Eye (tissue), 1 donor: ENCODE results near the gene CR1.
A peak's percentile ranks its signal among the peaks of the same experiment; 100 is the strongest.
"Not testable (repeated sequence)": the region's sequence is repeated elsewhere in the genome, so short reads cannot be mapped to it uniquely, and the experiment has no call there.

Experiments
- DNase-seq: peaks from one replicate; pipeline ENCODE4 v3.0.0-alpha.2; 2015

Gene CR1

DNA sequence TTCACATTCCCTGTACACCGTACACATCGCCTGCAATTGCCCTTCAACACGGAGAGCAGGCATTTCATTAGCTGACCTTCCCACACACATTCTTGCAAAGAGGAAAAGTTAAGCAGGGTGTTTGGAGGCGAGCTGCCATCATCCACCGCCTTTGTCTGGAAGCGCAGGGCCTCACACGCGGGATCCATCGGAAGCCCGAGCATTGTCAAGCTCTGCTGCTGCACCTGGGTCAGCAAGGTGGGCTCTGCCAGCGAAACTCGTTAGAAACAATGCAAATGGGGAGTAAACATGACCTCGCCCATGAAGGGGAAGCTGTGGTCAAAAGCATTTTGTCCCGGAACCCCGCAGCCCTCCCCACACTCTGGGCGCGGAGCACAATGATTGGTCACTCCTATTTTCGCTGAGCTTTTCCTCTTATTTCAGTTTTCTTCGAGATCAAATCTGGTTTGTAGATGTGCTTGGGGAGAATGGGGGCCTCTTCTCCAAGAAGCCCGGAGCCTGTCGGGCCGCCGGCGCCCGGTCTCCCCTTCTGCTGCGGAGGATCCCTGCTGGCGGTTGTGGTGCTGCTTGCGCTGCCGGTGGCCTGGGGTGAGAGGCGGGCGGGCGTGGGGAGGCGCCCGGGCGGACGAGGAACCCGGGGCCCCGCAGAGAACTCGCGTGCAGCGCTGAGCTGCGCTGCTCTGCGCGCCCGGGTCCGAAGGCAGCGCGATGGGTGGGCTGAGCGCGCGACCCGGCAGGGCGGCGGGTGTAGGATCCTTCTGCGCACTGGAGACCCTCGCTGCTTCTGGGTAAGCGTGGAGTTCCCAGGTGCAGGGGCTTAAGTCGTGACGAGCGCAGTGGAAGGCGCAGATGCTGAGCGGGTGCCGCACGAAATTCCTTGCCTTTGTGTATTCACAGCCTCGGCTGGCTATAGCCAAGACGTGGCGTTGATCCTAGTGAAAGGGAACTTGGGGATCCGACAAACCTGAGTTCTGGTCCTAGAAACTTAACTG, at the start of gene CR1:
CR1 (plus strand) TSS at position 357 of the 992 bp plus-strand sequence; CDS start at position 468, 111 bp downstream.
- DNase-seq: peak; percentile 76

DNA sequence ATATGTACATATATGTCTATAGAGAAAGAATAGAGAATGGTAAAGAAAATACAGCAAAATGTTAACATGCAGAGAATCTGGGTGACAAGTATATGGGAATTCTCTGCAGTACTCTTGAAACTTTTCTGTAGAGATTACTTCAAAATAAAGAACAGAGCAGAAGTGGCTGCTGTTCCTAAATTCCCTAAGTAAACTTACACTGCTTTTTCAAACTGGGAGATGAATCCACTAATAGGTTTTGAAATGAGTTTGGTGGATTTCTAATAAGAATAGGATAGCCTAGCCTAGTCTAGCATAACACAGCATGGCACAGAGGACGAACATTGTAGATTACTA, 42.3 kb upstream of the CR1 start:
- no peak for DNase-seq

DNA sequence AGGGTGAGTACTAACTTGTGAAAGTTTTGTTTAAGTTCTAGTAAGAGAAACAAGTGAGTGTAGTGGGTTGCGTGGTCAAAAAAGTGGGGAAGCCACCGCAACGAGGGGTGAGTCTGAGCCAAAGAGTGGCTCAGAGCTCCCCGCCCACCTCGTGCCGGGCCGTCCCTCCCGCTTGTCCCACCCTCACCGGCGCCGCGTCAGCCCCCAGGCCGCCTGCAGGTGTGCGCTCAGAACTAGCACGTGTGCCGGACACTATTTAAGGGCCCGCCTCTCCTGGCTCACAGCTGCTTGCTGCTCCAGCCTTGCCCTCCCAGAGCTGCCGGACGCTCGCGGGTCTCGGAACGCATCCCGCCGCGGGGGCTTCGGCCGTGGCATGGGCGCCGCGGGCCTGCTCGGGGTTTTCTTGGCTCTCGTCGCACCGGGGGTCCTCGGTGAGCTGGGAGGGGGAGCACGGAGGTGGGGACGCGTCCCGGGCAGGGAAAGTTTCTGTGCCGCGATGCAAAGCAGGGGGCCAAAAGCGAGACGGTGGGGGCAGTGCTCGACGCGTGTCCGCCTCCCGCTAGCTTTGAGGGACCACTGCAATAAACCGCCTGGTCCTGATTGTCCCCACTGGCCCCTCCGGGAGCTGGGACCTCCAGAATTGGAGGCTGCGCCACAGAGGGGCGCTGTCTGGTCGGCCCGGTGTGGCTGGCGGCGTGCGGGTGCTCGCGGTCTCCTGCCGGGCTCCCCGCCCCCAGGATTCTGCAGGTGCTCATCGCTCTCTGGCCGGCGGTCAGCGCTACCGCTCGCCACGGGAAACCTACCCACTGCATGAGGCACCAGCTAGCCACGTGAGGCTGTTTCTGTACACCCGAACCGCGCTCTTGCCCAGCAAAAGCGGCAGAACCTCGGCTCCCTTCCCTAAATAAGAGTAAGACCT, 41.7 kb upstream of the CR1 start, which contains the start of gene CR2:
CR2 (plus strand) TSS at position 283 of the 919 bp plus-strand sequence; CDS start at position 374, 91 bp downstream.
- DNase-seq: peak; percentile 48

DNA sequence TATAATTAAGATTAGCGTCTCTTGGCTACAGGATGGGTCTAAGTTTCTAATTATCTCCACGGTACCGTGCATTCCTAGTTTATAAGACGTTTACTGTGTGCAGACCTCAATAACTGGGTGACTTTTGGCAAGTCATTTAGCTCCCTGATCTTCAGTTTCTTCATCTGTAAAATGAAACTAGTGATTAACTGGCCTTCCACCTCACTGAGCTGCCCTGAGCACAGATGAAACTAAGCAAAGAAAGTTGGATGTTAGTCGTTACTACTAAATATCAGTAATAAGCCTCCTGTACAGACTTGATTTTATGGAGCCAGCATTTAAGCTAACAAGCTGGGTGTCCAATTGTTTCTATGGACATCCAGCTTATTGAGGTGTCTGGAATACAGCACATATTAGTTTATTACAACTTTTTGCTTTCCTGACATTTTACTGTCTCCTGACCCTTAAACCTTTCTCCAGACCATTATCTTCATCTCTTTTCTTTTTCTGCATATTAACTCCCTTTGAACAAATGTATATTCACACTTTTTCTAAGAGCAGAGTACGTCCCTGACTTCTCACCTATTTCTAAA, 40.7 kb upstream of the CR1 start:
- peak; percentile 23 for DNase-seq

DNA sequence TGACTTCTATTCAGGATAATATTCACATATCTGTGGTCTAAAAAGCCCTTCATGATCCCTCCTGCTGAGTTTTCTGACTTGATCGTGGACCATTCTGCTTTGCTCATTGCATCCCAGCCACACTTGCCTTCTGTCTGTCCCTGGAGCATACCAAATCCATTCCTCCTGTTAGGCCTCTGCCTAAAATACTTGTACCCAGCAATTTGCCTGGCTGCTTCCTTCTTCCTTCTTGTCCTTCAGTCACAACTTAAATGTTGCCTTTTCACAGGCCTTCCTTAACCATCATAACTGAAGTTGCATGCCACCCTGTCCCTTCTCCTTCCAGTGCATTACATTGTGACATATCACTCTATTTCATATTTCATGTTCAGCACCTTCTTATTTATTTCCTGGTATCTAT, 37.5 kb upstream of the CR1 start:
- DNase-seq: no peak

DNA sequence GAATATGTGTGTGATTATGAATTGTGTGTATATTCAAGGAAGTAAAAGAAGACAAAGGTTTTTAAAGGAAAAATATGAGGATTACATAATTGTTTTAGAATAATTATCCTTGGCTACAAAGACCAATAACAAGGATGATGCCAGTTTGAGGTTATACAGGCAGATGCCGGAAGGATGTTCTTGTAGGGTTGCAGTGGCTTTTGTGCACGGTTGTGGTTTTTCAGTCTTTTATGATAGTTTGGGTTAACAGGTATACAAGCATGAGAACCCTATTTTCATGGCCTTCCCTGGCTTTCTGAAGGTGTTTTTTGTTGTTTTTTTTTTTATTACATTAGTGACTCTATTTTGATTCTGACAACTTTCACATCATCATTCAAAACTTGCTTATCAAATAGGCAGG, 36.9 kb upstream of the CR1 start:
- DNase-seq: no peak

DNA sequence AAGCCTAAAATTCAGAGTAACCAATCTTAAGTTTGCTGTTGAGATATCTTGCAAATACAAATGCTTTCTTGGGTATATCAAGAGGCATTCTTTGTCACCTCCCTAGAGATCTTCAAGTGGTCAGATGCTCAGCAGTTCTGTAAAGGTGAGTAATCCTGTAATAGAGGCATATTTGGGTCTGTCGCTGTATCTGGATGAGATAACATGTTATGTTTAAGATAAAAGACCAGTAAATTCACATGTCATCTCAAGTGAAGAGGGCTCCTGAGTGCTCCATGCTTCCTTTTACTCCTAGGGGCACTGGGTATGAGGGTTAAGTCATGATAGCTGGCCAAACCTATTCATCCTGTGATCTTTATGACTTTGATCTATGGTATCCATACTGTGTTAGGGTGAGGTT, 34.3 kb upstream of the CR1 start:
- DNase-seq: no peak

DNA sequence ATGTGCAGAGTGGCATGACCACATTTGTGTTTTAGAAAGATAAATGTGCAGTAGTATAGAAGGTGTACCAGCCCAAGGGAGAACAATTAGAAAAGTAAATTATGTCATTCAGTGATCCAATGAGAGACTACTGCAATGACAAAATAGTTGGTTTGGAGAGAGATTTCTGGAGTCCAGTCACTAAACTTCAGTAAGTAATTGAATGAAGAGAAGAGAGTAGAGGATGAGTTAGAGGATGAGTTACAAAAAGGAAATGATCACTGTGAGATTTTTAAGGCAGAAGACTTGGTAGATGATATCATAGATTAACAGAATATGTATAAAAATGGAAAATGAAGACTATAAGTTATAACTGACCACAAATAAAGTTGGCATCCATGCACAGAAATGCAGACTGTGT, 33.4 kb upstream of the CR1 start:
- no peak for DNase-seq

DNA sequence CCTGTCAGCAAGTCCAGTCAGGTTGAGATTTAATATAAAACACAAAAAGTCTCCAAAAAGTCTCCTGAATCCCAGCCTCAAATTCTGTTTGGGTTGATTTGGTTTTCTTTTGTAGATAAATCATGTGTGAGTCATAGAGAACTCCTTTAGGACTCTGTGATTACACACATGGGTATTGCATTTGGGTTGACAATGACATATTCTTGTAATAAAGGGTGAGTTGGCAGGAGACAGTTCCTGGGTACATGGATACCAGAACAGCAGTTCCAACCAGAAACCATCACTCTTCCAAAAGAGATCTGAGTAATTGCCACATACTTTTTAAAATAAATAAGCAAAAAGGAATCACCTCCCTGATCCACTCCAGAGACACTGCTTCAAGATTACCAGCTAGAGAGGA, 32.9 kb upstream of the CR1 start:
- no peak for DNase-seq

DNA sequence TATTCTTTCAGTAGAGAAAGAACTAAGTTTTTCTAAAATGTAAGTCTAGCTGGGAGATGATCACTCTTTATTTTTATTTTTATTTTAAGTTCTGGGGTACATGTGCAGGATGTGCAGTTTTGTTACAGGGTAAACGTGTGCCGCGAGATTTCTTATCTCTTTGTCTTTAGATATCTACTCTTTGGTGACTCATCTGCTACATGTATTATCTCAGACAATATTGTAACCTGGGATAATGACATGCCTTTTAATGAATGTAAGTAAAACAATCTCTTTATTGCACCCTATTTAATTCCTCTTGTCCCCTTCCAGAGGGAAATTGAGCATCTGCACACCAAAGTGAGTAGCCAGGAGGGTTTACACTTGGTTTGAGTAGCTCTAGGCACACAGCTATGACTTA, 32.4 kb upstream of the CR1 start:
- DNase-seq: no peak

DNA sequence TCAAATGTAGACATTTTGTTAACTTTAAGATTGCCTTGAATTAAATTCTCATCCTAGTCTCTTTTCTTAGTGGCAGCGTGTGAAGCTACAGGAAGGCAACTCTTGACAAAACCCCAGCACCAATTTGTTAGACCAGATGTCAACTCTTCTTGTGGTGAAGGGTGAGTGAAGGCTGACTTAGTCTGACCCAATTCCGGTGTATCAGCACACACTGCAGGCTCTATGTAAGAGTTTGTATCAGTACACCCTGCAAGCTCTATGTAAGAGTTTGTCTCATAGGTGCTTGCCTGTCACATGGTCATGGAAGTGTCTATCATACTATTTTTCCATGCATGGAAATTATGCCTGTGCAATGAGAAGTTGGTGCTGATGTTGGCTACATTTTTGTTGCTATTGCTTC, 25.0 kb upstream of the CR1 start:
- DNase-seq: no peak

DNA sequence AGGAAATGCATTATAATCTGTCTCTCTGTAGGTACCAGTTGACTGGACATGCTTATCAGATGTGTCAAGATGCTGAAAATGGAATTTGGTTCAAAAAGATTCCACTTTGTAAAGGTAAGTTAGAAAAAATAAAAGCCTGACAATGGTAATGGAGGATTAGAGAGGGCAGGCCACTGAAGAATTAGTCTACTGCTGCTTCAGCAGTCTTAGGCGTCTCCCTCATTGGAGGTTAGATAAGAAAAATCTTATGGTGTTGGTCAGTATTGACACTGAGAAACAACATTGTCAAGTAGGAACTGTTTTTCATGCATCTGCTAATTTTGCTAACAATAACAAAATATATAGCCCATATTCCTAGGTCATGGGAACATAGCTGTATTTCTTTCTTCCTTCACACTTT, 21.7 kb upstream of the CR1 start:
- no peak for DNase-seq

DNA sequence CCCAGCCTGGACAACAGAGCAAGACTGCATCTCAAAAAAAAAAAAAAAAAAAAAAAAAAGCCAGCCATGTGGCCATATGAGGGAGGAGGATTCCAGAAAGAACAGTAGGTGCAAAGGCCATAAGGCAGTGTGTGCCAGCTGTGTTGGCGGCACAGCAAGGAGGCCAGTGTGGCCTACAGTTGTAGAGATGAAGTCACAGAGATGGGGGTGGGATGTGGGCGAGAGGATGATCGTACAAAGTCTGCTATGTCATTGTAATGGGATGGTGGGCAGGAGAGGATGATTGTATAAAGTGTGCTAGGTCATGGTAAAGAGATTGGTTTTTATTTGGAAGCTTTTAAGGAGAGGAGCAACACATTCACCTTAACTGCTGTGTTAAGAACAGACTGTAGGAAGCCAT, 9.8 kb upstream of the CR1 start:
- DNase-seq: no peak

DNA sequence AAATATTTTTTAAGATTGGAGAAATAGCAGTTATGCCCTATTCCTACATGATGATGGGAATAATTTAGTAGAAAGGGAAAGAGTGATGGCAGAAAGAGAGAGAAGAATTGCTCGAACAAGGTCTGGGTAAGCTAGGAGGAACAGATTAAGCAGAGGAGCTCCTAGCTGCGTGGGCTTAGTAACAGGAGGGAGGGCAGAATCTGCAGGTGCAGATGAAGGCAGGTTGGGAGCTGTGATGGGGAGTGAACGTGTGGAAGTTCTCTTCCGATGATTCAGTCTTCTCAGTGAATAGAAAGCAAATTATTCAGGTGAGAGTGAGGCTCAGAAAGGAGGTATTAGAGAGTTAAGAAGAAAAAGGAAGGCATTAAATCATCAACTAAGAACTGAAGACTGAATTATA, 8.3 kb upstream of the CR1 start:
- no peak for DNase-seq

DNA sequence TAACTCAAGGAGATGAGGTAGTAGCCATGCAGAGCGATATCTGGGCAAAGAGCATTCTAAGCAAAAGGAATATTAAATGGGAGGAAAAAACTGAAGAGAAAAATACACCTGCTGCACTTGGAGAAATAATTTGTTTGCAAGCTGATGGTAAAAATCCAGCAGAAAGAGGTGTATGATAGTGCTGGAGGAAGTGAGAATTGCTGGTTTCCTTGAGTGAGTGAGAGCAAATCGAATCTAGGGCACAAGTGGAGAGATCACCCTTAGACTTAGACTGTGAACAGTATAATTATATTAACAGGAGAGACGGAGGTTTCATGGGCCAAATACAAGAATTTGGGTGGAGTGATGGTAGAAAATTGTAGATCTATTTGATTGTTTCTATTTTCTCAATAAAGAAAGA, 2.7 kb upstream of the CR1 start:
- DNase-seq: no peak

DNA sequence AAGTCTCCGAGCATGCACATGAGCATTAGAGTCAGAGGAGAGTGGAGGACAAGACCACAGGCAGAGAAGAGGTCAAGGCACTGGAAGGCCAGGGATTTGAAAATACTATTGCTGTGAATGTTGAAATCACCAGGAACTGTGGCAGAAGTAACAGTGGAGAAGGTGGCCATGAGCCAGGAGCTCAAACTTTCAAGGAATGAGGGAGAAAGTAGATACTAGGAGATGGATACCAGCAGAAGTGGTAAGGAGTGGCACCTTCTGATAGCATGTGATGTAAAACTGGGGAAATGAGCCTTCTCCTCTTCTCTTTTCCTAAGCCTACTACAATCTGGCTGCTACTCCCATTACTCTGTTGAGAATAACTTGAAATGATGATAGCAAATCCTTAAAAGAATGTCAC, 1.8 kb upstream of the CR1 start:
- DNase-seq: no peak

DNA sequence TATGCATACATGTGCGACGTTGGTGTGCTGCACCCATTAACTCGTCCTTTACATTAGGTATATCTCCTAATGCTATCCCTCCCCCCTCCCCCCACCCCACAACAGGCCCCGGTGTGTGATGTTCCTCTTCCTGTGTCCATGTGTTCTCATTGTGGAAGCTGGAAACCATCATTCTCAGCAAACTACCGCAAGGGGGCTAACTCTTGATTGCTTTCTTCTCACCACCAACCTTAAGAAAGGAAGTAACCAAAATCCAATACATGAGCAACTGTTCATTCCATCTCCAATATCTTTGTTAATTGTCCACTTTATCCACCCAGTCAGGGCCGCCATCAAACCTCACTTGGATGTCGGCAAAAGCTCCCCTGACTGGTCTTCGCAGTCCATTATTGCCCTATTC, 676 bp upstream of the CR1 start:
- not testable (repeated sequence) for DNase-seq

DNA sequence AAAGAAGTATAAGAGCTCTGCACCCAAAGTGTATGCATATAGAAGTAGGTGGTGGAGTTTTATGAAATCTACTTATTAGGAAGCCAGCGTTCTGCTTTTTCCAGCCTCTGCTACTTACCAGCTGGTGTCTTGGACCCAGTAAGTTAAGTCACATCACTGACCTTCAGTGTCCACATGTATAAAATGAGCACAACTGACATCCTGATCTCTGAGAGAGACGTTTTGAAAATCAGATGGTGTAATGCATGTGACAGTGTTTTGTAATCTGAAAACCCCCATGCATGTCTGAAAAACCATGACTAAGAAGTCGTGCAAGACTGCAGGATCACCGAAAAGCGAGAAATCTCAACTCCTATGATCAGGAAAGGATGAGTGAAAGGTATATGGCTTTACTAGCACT, 2.0 kb downstream of the CR1 start:
- no peak for DNase-seq

DNA sequence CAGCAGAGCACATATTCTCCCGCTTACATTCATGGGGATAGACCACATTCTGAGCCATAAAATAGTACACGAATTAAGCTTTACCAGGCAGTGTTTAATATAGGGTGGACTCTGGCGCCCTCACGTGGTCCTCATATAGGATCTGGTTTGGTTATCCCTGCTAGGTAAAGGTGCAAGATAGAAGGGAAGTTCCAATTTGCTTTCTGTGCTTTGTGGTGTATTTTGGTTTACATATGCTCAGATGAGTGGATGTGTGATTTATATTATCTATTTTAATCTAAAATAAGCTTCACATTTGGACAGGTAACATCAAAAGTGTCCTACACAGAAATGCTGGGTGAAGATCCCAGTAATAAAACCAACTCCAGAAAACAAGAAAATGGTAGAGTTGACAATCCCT, 3.6 kb downstream of the CR1 start:
- peak; percentile 90 for DNase-seq

DNA sequence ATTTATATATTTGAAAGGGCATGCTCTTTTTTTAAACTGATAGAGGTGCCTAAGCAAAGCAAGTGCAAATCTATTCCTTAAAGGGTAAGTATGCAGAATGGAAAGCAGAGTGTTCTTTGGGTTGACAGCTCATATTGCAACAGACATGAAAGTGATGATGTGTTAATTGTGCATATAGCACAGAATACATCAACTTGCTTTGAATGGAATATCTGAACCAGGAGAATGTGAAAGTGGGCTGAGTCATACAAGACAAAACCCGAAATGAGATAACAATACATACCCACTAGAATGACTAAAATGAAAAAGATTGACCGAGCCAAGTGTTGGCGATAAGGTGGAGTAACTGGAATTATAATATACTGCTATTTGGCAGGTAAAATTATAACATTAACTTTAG, 4.3 kb downstream of the CR1 start:
- DNase-seq: no peak

DNA sequence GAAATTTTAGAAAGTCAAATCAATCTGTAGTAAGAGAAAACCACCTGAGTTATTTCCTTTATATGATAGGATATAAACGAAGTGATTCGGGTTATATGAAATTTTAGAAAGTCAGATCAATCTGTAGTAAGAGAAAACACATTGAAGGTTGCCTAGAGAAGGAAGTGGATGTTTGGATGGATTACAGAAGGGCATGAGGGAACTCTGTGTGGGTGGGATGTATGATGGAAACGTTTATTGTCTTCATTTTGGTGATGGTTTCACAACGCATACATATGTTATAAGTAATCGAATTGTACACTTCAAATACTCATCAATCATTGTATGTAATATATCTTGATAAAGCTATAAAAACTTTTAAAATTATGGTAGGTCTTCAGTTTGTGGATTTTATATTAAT, 5.1 kb downstream of the CR1 start:
- no peak for DNase-seq

DNA sequence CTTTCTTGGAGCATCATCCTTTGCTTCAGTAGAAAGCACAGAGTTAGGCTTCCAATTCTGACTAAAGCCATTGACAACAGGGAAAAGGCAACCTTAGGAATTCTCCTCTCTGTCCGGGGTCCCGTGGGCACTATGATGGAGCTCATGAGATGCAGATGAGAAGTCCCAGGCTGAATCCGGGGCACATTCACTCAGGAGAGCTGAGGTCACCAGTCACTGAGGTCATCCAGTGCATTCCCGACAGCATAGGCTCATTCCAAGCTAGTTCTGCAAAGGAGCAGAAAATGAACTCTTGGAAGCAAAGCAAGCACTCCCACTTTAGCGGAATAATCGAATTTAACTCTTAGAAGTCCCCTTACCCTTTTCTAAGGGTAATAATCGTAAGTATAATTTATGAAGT, 6.8 kb downstream of the CR1 start:
- no peak for DNase-seq

DNA sequence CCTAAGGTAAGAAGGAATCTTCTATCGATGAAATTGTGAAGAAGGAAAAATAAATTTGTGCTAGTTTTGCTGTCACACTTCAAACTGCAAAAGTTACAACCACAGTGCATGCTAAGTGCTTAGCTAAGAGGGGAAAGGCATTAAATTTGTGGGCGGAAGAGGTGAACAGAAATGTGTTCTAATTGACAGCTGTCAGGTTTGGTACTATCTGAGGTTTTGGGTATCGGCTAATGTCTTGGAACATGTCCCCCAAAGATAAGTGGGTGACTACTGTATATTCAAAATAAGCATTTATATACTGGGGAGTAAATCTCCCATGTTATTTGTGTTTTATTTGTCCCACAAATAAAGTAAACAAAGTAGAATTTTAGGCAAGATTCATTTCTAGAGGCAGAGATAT, 8.0 kb downstream of the CR1 start:
- DNase-seq: no peak

DNA sequence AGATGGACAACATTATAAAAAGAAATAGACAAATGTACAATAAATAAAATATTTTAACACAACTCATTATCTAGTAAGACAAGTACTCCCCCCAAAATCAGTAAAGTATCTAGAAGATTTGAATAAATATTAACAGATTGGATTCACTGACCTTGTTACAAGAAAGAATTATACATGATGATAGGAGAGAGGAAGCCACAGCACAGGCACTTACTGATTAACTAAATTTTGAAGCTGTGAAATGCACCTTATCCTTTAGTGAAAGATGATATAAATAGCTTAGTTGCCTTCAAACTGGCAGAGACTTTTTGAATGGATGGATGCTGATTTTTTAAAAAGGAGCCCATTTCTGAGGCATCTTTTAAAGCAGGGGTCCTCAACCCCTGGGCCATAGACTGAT, 8.5 kb downstream of the CR1 start:
- DNase-seq: no peak
